Activated naive CD8-positive, alpha-beta T cell treated with anti-CD3 and anti-CD28 coated beads, Interleukin-2, amount 50 U/mL, for 16 hours (primary cell): ENCODE results near the gene RAB3IL1.

ENCODE experiments used
- DNase-seq: peaks from one replicate; pipeline ENCODE4 v3.0.0-alpha.2; 2020; ENCODE audit warnings: low read depth, low spot score

RAB3IL1 gene

DNA sequence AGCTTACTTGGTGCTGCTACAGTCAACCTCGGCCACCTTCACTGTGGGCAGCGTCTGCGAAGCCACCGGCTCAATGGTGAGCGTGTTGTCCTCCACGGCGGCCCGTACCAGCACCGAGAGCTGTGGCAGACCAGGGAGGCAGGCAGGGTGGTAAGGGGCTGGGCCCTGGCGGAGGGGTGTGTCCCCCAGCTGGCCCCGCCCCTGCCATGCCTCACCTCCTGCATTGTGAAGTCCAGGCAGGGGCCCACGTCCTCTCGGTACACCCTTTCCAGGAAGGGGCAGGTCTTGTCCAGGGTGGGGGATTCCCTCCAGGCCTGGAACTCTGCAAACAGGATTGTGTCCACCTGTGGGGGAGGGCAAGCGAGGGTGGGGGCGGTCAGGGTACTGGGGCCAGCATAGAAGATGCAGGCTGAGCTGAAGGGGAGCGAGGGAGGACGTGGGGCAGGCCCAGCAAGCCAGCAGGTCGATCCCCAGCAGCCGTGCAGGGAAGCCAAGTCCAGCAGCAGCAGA is 12.8 kb downstream of the RAB3IL1 start:
- DNase-seq, result no peak

DNA sequence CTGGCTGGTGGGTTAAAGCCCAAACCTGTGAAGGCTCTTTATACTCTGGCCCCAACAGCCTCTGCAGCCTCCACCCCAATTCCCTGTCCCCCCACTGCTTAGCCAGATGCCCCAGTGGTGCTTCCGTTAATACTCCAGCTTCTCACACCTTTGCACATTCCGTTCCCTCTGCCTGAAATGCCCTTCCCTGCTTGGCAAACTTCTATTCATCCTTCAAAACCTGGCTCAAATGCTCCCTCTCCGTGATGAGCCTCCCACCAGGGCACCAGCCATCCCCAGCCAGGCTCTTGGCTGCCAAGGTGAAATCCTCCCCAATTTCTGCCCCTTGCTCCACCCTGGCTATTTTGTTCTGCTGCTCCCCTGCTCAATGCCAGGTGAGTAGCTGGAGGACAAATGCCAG is 13.5 kb downstream of the RAB3IL1 start:
- DNase-seq, result no peak

DNA sequence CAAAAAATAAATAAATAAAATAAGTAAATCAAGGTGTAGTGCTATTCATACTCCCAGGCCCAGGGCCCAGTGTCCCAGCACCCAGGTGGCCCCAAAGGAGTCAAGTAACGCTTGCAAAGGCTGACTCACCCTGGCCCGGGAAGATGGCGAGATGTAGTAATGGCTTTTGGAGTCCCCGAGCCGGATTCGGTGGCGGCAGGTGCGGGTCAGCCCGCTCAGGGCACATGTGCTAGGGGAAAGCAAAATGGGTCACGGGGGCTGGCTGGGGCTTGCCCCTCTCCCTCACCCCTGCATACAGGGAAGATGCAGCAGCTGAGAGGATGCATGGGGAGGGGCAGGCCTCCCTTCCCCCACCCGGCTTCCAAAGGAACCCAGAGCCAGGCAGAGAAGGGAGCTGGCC is 15.1 kb downstream of the RAB3IL1 start:
- no peak for DNase-seq

DNA sequence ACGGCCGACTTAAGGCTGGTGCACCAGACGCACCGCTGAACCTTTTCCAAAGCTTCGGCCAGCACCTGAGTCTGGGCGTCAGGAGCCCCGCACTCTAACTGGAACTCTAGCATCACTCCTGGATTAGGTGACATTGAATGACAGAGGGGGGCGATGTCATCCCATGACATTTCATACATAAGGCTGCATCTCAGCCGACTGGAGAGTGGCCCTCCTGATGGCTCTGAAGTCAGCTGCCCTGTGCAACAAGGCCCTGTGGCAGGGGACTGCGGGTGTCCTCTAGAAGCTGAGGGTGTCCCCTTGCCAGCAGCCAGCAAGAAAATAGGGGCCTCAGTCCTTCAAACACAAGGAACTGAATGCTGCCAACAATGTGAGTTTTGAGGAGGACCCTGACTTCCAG is 16.0 kb downstream of the RAB3IL1 start:
- DNase-seq, result no peak

DNA sequence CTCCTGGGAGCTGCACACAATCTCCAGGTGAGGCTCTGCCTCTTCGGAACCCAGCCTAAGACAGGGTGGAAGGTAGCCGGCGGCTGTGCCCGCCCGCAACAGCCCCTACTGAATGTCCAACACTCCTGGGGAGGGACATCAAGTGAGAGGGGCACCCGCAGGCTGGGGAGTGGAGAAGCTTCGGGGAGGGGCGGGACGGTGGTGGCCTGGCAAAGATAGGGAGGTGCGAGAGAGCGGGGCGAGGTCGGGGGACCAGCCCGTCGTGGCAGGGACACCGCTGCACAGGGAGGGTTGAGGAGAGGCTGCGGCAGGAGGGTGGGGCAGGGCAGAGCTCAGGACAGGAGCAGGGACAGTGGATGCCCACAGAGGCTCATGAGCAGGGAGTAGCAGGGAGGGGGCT is 17.1 kb downstream of the RAB3IL1 start:
- DNase-seq, result no peak

DNA sequence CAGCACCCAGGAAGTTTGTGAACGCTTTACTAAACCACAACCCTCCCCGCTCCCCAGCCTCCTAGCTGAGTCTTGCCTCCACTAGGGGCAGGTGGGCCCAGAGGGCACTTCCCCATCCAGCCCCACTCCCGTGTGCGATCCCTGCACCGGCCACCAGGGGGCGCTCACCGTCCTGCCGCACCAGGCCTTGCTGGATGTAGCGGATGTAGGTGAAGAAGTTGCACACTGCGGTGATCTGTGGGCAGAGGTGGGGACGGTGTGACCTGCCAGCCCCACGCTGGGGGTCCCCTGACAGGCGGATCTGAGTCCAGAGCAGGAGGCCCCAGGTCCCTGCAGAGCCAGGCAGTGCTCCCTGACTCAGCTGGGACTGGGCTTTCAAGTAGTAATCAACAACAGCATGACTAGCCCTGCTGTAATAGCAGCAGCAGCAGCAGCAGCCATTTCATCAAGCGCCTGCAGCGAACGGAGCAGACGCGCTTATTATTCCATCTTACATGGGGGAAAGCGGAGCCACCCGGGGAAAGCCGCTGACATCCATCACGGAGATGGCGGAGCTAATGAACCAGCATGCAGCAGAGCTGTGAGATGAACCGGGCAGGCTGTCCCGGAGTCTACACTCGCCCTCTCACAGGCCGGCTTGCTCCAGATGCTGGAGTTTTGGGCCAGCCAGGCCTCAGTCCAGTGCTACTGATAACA is 18.1 kb downstream of the RAB3IL1 start:
- peak; percentile 80 for DNase-seq

DNA sequence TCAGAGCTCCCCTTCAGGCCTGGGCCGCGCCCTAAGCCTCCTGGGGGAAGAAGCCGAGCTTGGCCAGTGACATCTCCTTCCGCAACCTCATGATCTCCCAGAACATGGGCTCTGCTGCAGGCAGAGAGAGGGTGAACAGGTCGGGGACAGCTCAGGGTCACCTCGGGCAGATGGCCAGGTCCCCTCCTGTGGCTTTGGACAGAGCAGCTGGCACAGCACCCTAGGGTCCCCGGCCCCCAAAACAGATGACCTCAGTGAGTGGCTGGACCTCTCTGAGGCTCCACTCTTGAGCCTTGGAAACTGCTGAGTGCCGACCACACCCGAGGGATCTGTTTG is 19.2 kb downstream of the RAB3IL1 start:
- DNase-seq, result no peak

DNA sequence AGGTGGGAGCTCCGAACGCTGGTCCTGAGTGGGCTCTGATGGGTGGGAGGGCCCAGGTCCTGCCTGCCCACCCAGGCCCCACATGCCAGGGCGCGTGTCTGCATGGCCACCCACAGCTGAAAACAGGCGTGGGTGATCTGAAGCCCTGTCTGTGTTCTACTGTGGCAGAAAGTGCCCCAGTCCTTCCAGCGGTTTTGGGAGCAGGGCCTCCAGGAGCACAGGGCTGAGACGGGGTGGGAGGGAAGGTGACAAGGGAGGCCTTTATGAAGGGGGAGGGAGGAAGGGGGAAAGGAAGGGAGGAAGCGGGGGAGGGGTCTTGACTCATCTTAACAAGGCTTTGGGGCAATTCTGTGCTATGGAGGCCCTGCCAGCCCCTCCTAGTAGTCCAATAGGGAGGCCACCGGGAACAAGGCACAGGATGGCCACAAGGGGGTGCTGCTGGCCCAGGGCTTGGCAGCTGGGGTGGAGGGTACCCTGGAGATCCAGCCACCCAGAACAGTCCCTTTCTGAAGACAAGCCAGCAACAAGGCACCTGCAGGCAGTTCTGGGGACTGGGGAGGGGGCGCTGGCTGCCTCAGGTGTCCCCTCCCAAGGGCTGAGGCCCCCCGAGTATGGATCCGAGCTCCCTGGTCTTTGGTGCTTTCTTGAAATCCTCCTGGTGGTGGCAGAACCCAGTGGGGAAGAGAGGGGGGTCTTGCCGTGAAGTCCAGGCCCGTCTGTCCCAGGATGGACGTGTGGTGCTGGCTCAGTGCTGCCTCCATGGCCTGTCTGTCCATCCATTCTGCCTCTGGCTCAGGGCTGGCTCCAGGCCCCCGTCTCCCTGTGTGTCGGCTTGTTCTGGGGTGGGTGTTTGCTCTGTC is 19.7 kb downstream of the RAB3IL1 start:
- peak; percentile 57 for DNase-seq

DNA sequence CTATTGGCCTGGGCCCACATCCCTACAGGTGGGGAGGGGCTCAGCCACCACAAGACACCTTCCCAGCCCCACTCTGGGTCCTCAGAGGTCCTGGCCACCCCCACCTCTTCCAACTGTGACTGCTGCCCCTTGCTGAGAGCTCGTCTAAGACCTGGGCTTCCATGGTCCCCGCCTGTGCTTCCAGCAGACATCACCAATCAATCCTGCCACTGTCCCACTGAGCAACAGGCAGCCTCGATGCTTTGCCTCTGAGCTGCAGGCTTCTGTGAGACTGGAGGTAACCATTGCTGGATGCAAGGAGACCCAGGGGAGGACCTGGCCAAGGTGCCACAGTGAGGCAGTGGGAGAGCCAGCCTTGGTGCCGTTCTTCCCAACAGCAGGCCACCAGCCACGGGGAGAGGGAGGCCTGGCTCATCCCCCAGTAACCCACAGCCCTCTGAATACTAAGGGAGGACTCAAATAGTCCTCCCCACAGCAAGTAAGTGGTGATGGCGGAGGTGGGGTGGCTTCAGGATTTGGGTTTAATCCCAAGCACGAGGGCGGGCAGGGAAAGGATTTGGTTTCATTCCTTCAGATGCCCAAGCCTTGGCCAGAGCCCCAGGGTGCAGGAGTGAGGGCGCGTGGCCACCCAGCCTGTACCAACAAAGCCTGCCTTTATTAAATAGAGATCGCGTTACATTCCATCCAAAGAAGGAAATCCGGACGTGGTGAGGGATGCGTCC is 20.5 kb downstream of the RAB3IL1 start:
- DNase-seq, result no peak

DNA sequence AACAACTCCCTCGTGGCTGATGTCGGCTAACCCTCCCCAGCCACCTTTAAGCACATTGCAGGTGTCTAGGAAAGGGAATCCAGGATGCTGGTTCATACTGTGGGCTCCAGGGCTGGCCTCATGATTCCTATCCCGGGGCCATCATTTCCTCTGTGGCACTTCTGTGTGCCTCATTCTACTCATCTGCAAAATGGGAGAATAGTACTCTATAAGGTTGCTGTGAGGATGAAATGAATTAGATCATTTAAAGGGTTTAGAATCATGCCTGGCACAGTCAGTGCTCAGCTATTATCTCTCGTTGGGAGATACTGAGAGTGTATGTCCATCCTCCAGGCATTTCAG is 21.7 kb downstream of the RAB3IL1 start:
- no peak for DNase-seq

DNA sequence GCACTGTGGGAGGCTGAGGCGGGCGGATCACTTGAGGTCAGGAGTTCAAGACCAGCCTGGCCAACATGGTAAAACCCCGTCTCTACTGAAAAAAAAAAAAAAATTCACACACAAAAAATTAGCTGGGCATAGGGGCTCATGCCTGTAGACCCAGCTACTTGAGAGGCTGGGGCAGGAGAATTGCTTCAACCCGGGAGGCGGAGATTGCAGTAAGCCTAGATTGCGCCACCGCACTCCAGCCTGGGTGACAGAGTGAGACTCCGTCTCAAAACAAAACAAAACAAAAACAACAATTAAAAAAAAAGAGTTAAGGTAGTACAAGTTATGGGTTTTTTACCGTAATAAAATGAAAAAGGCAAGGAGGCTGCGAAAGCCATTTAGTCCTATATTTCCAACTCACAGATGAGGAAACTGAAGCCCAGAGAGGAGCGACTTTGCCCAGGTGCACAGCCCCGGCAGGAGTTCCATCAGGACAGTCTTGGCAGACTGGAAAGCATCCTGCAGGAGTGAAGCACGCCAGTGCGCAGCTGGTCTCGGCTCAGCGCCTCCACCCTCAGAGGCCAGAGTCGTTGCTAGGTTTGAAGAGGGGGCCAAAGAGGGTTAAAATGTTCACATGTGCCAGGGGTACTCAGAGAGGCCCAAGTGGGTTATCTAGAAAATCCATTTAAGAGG is 22.2 kb downstream of the RAB3IL1 start:
- DNase-seq, result no peak

DNA sequence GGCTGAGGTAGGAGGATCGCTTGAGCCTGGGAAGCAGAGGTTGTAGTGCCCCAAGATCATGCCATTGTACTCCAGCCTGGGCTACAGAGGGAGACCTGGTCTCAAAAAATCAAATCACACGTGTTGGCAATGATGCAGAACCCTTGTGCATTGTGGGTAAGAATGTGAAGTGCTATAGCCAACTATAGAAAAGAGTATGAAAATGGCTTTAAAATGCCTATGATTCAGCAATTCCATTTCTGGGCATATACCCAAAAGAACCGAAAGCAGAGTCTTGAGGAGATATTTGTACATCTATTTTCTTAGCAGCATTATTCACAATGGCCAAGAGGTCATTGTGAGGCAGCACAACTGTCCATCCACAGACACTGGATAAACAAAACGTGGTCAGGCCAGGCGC is 23.4 kb downstream of the RAB3IL1 start:
- DNase-seq, result no peak

DNA sequence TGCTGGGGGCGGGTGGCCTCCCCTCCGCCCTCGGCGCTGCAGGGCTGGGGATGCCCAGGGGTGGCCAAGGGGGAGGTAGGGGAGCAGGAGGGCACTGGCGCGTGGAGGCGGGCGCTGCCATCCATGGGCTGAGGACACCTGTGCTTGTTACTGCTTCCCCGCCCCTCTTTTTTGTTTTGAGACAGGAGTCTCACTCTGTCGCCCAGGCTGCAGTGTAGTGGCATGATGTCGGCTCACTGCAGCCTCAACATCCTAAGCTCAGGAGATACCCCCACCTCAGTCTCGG is 25.3 kb downstream of the RAB3IL1 start:
- no peak for DNase-seq

DNA sequence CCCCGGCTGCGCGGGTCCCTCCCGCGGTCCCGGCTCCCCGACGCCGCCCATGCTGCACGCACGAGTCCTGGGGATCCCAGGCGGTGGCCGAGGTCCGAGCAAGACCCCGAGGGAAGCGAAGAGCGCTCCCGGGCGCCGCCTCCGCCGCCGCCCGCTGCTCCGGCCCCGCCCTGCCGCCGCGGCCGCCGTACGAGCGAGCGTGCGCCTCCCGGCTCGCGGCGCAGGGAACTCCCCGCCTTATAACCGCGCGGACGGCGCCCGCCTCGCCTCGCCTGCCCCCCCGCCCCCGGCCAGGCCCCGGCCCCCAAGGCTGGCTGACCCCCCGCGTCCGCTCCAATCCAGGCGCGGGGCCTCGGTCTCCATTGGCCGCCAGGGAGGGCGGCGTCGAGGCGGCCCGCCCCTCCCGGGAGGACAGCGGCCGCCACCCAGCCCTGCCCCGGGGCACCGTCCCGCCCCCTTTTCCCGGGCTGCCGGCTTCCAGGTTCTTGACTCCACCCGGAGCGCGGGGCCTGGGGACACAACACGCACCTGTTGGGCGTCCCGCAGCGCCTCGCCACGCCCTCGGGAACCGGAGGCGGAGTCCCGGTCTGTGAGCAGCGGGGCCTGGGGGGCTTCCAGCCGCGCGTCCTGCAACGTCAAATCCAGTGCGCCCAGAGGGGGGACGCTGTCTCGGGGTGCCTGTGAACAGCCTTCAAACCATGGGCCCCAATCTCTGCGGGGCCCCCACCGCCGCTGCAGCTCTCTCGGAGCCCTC is 25.9 kb downstream of the RAB3IL1 start, which contains the start of gene FADS3:
Gene FADS3 (minus strand): TSS at position 215 of the 754 bp plus-strand sequence. CDS start 164 bp downstream, at position 51.
- no peak for DNase-seq

DNA sequence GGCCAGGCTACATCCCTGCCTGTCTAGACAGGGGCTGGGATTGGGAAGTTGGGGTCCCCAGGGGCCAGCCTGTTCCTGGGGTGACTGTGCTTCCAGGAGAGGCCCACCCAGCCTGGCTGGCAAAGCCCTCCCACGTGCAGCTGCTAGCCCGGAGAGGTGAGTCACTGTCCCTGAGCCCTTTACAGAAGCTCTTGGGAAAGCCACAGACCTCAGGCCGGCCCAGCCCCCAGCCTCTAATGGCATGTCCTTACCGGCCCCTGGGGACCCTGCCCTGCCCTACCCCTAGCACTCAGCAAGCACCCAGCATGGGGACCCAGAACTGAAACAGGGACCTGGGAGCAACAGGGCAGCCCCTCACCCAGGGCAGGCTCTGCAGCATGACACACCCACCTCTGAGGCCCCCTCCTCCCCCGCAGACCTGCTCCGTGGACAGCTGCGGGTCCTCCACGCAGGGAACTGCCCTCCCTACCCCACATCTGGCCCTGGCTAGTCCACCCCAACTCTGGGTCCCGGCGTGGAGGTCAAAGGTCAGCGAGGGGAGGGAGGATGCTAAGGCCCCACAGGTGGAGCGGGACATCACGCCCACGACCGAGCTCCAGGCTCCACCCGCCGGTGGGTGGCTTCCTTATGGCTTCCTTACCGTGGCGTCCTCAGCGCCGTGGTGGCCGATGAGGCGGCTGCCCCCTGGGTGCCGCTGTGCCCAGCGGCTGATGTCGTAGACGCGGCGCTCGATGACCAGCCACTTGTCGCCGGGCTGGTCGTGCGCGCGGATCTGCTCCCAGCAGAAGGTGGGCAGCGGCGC is 26.6 kb downstream of the RAB3IL1 start:
- no peak for DNase-seq

DNA sequence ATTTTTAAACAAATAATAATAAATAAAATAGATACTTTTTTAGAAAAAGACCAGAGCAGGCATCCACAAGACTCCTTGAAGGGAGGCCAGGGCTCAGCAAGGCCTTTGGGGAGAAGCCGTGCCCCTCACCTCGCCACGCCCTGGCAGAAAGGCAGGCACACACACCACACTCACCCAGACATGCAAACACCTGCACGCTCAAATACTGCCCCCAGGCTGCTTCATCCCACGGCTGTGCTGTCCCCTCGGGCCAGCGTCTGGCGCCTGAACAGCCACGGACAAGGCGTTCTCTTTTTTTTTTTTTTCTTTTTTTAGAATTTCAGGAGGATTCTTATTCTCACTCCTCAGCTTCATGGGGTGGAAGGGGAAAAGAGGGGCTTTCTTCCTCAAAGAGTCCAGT is 27.5 kb downstream of the RAB3IL1 start:
- DNase-seq, result no peak

DNA sequence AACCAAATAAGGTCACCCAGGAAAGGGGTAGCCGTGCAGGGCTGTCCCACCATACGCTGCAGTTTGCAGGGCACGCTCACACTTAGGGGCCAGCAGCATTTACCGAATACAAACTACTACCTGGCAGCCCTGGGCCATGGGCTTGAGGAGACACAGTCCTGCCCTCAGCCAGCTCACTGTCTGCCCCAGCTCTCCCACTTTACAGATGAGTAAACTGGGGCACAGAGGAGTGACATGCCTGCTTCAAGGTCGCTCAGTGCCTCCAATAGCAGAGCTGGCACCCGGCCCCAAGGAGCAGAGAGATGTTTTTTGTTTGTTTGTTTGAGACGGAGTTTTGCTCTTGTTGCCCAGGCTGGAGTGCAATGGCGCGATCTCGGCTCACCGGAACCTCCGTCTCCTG is 28.8 kb downstream of the RAB3IL1 start:
- DNase-seq, result no peak

DNA sequence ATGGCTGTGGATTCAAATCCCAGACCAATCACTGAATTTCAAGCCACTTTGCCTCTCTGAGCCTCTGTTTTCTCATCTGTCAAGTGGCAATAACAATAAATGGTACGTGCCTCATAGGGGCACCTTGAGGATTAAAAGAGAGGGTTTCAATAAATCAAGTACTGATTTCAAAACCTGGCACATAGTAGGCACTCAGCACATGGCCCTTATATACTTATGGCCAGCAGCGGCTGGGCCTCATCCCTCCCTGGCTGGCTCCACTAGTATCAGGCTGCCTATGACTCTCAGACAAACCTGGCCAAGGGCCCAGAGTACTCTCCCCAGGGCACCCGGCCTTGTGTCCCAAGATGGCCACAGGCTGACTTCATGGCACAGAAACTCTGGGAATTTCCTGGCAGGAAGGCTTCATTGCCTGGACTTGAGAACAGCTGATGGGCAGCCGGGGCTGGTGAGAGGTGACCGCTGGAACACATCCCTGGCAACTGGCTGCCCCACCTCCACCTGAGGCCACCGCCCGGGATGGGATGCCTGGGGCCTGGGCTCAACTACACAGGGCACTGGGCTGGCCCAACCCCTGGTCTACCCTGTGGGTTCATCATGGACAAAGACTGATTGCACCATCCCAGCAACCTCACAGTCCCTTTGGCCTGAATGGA is 29.4 kb downstream of the RAB3IL1 start:
- no peak for DNase-seq

DNA sequence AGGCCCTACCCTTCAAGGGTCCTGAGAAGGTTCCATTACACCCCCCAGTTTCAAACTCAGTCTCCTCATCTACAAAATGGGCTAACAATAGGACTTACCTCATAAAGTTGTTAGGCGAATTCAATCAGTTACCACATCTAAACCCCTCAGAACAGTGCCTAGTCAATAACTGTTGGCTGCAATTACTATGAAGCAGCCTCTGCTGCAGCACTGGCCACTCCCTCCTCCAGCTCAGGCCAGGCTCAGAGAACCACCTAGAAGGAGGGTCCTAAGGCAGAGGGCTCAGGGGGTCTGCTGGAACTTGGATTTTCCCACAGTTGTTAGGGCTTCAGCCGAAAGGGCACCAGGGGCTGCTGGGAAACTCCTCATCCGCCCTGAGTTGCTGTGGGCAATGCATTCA is 30.7 kb downstream of the RAB3IL1 start:
- no peak for DNase-seq
